ENCODE measurements around the gene ORM1. TPM values are rescaled to one million over a fixed set of nuclear protein-coding genes. Genes with fewer than 3 reads are reported as not detected.

The ORM1 gene
- total and polyA plus RNA-seq, 4 donors, result 1,297 to 69,591 (median 37,095) TPM

GRCh38 chr9:114288193-114289091, 34.5 kb upstream of the ORM1 start:
- Histone ChIP-seq H3K27me3 (ENCODE audit: control insufficient read depth in 4 of 4, insufficient read depth in 4 of 4, low read length in 3 of 4) (no peaks in the 10 kb centered on the region), H3K36me3 (ENCODE audit: control insufficient read depth in 4 of 4, insufficient read depth in 3 of 4, low read depth in 1 of 4, low read length in 3 of 4) (peaks cover 0 to 38% (median 24%) of the 10 kb centered on the region in 4 donors), H3K9ac (ENCODE audit: low read depth in 1 of 2, low read length in 2 of 2) (no peak overlapping the region), H3K9me3 (ENCODE audit: control insufficient read depth in 4 of 4, low read length in 3 of 4) (no peaks in the 10 kb centered on the region), H3K4me3 (ENCODE audit: low read depth in 1 of 3, low read length in 3 of 3) (no peak overlapping the region), H3K27ac (ENCODE audit: low read depth in 1 of 2, low read length in 2 of 2) (no peak overlapping the region), H3K4me1 (ENCODE audit: control insufficient read depth in 4 of 4, insufficient read depth in 4 of 4, low read length in 3 of 4) (no peaks in the 10 kb centered on the region)
- 79% methylated on average over 23 of the region's 23 CpGs for WGBS
- TF ChIP-seq ATF3 (IDR thresholded peaks at IDR 0.05), result no peak
- TF ChIP-seq HNF4G (IDR thresholded peaks at IDR 0.05), result no peak
- no peak for TF ChIP-seq JUND (IDR thresholded peaks at IDR 0.05)
- TF ChIP-seq RAD21 (IDR thresholded peaks at IDR 0.05), result no peak
- no peak for TF ChIP-seq YY1 (IDR thresholded peaks at IDR 0.05)
- no peak for TF ChIP-seq SP1 (IDR thresholded peaks at IDR 0.05)
- no peak for TF ChIP-seq MAX (IDR thresholded peaks at IDR 0.05)
- TF ChIP-seq HNF4A (conservative IDR thresholded peaks at IDR 0.05), result no peak
- TF ChIP-seq ZBTB33 (IDR thresholded peaks at IDR 0.05), result no peak
- TF ChIP-seq TAF1 (conservative IDR thresholded peaks at IDR 0.05), result no peak
- no peak for DNase-seq (ENCODE audit: low spot score)

- Histone ChIP-seq H3K27ac (ENCODE audit: low read depth in 1 of 2, low read length in 2 of 2) (no peak overlapping the region), H3K4me3 (ENCODE audit: low read depth in 1 of 3, low read length in 3 of 3) (no peak overlapping the region), H3K9me3 (ENCODE audit: control insufficient read depth in 4 of 4, low read length in 3 of 4) (no peaks in the 10 kb centered on the region), H3K9ac (ENCODE audit: low read depth in 1 of 2, low read length in 2 of 2) (no peak overlapping the region), H3K27me3 (ENCODE audit: control insufficient read depth in 4 of 4, insufficient read depth in 4 of 4, low read length in 3 of 4) (no peaks in the 10 kb centered on the region), H3K4me1 (ENCODE audit: control insufficient read depth in 4 of 4, insufficient read depth in 4 of 4, low read length in 3 of 4) (no peaks in the 10 kb centered on the region), H3K36me3 (ENCODE audit: control insufficient read depth in 4 of 4, insufficient read depth in 3 of 4, low read depth in 1 of 4, low read length in 3 of 4) (peaks cover 0 to 34% (median 22%) of the 10 kb centered on the region in 4 donors)
- WGBS, result 90% methylated on average over 13 of the region's 13 CpGs
- no peak for DNase-seq (ENCODE audit: low spot score)
- no peak for TF ChIP-seq HNF4A (conservative IDR thresholded peaks at IDR 0.05)
- no peak for TF ChIP-seq FOXA2 (IDR thresholded peaks at IDR 0.05)
- no peak for TF ChIP-seq HNF4G (IDR thresholded peaks at IDR 0.05)
- TF ChIP-seq RXRA (IDR thresholded peaks at IDR 0.05), result no peak
- no peak for TF ChIP-seq ATF3 (IDR thresholded peaks at IDR 0.05)
These were observed 33.8 kb upstream of the ORM1 start for GRCh38 chr9:114289106-114289505.

GRCh38 chr9:114289571-114290481, 33.1 kb upstream of the ORM1 start:
- Histone ChIP-seq H3K36me3 (ENCODE audit: control insufficient read depth in 4 of 4, insufficient read depth in 3 of 4, low read depth in 1 of 4, low read length in 3 of 4) (peaks cover 0 to 34% (median 25%) of the 10 kb centered on the region in 4 donors), H3K9ac (ENCODE audit: low read depth in 1 of 2, low read length in 2 of 2) (no peak overlapping the region), H3K27me3 (ENCODE audit: control insufficient read depth in 4 of 4, insufficient read depth in 4 of 4, low read length in 3 of 4) (no peaks in the 10 kb centered on the region), H3K27ac (ENCODE audit: low read depth in 1 of 2, low read length in 2 of 2) (no peak overlapping the region), H3K4me1 (ENCODE audit: control insufficient read depth in 4 of 4, insufficient read depth in 4 of 4, low read length in 3 of 4) (no peaks in the 10 kb centered on the region), H3K4me3 (ENCODE audit: low read depth in 1 of 3, low read length in 3 of 3) (no peak overlapping the region), H3K9me3 (ENCODE audit: control insufficient read depth in 4 of 4, low read length in 3 of 4) (peaks cover 0 to 5% (median 2%) of the 10 kb centered on the region in 4 donors)
- no peak for DNase-seq (ENCODE audit: low spot score)
- 88% methylated on average over 13 of the region's 13 CpGs for whole genome bisulfite sequencing
- TF ChIP-seq RXRA (IDR thresholded peaks at IDR 0.05) (no peak), JUND (IDR thresholded peaks at IDR 0.05) (no peak), ATF3 (IDR thresholded peaks at IDR 0.05) (no peak), FOXA1 (IDR thresholded peaks at IDR 0.05) (no peak), FOXA2 (IDR thresholded peaks at IDR 0.05) (no peak), RAD21 (IDR thresholded peaks at IDR 0.05) (no peak), ZBTB33 (IDR thresholded peaks at IDR 0.05) (no peak), EGR1 (IDR thresholded peaks at IDR 0.05; ENCODE audit: low read depth in 2 of 2) (no peak), REST (IDR thresholded peaks at IDR 0.05) (no peak), SP1 (IDR thresholded peaks at IDR 0.05) (no peak), YY1 (IDR thresholded peaks at IDR 0.05) (no peak)

All from liver (tissue), 9 donors.